GM12865 (cell line): ENCODE results near the gene GABRB3.

Experiments
- DNase-seq: peaks from one replicate; pipeline ENCODE4 v3.0.0; 2010; ENCODE audit warnings: low read depth
- H3K4me3 ChIP-seq: 2 replicates; pipeline ENCODE4 v1.5.1; 2011; ENCODE audit warnings: mild to moderate bottlenecking, low read depth, low read length, control low read depth
- CTCF ChIP-seq: IDR thresholded peaks from 2 replicates; pipeline ENCODE4 v1.5.1; 2011; ENCODE audit warnings: low read length, control low read depth, low read depth, inconsistent platforms; ENCODE audit not compliant: insufficient read depth; ENCODE audit errors: missing control alignments

The GABRB3 gene

GRCh38 chr15:26790118-26790517, 17.3 kb upstream of the GABRB3 start:
- DNase-seq = no peak
- no peak for TF ChIP-seq CTCF
- no peak overlapping the region for H3K4me3 ChIP-seq

GRCh38 chr15:26781816-26782215, 8.9 kb upstream of the GABRB3 start:
- DNase-seq = no peak
- H3K4me3 ChIP-seq = no peak overlapping the region
- TF ChIP-seq CTCF = no peak

- no peak overlapping the region for H3K4me3 ChIP-seq
- DNase-seq = no peak
- TF ChIP-seq CTCF = no peak
Measured at GRCh38 chr15:26773917-26774316, 1.1 kb upstream of the GABRB3 start.

GRCh38 chr15:26773067-26773877, 406 bp upstream of the GABRB3 start:
- TF ChIP-seq CTCF = no peak
- DNase-seq = no peak
- no peak overlapping the region for H3K4me3 ChIP-seq

- TF ChIP-seq CTCF = no peak
- no peak overlapping the region for H3K4me3 ChIP-seq
- DNase-seq = no peak
Measured at GRCh38 chr15:26771578-26772153, 1.2 kb downstream of the GABRB3 start.

- TF ChIP-seq CTCF = no peak
- no peak overlapping the region for H3K4me3 ChIP-seq
- no peak for DNase-seq
Measured at GRCh38 chr15:26771168-26771567, 1.7 kb downstream of the GABRB3 start.

- no peak for TF ChIP-seq CTCF
- no peak overlapping the region for H3K4me3 ChIP-seq
- no peak for DNase-seq
Measured at GRCh38 chr15:26767169-26767670, 5.6 kb downstream of the GABRB3 start.
